ENCODE measurements around the gene ARAP3.
"Not testable (repeated sequence)": the region's sequence is repeated elsewhere in the genome, so short reads cannot be mapped to it uniquely, and the experiment has no call there.

The ARAP3 gene, protein sequence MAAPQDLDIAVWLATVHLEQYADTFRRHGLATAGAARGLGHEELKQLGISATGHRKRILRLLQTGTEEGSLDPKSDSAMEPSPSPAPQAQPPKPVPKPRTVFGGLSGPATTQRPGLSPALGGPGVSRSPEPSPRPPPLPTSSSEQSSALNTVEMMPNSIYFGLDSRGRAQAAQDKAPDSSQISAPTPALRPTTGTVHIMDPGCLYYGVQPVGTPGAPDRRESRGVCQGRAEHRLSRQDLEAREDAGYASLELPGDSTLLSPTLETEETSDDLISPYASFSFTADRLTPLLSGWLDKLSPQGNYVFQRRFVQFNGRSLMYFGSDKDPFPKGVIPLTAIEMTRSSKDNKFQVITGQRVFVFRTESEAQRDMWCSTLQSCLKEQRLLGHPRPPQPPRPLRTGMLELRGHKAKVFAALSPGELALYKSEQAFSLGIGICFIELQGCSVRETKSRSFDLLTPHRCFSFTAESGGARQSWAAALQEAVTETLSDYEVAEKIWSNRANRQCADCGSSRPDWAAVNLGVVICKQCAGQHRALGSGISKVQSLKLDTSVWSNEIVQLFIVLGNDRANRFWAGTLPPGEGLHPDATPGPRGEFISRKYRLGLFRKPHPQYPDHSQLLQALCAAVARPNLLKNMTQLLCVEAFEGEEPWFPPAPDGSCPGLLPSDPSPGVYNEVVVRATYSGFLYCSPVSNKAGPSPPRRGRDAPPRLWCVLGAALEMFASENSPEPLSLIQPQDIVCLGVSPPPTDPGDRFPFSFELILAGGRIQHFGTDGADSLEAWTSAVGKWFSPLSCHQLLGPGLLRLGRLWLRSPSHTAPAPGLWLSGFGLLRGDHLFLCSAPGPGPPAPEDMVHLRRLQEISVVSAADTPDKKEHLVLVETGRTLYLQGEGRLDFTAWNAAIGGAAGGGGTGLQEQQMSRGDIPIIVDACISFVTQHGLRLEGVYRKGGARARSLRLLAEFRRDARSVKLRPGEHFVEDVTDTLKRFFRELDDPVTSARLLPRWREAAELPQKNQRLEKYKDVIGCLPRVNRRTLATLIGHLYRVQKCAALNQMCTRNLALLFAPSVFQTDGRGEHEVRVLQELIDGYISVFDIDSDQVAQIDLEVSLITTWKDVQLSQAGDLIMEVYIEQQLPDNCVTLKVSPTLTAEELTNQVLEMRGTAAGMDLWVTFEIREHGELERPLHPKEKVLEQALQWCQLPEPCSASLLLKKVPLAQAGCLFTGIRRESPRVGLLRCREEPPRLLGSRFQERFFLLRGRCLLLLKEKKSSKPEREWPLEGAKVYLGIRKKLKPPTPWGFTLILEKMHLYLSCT (N-terminal part only)

DNA sequence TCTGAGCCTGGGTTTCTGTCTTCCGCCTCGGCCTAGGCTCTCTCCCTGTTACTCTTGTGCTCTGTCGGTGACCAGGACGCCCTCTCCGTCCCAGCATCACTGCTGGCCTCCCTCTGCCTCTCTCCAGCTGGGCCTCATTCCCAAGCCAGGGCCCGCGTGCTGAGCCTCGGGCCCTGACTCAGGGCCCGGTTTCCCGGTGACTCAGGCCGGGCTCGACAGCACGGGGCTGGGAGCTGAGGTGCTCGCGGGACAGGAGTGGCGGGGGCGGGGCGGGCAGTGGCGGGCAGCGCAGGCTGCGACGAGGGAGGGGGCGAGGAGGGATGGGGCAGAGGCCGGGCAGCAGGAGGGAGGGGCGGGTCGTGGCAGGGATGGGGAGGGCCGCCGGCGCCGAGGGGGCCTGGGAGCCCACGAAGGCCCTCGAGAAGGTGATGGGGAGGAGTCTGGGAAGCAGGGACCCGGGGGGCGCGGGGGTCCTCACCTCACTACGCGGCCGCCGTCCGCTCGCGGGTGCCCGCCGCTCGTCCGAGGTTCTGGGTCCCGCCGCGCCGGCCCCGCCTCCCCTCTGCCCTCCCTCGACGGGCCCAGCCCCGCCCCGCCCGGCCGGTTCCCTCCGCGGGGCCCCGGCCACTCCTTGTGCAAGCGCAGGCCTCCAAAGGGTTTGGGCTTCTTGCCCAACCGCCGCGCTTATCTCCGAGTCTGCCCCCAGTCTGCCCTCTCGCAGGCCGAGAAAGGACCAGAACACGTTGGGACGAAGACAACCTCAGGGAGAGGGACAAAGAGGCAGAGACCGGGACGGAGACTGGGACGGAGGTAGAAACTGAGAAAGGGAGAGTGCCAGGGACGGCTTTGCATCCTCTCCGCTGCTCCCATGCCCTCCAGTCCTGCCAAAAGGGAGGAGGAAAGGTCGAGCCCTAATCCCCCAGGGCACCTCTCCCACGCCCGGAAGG lies at the start of gene ARAP3:
Gene ARAP3, minus strand, starts transcription at position 536 of the 947 bp plus-strand sequence. CDS start 1,744 bp downstream, outside the sequence.
- peak; percentile 91 for DNase-seq

DNA sequence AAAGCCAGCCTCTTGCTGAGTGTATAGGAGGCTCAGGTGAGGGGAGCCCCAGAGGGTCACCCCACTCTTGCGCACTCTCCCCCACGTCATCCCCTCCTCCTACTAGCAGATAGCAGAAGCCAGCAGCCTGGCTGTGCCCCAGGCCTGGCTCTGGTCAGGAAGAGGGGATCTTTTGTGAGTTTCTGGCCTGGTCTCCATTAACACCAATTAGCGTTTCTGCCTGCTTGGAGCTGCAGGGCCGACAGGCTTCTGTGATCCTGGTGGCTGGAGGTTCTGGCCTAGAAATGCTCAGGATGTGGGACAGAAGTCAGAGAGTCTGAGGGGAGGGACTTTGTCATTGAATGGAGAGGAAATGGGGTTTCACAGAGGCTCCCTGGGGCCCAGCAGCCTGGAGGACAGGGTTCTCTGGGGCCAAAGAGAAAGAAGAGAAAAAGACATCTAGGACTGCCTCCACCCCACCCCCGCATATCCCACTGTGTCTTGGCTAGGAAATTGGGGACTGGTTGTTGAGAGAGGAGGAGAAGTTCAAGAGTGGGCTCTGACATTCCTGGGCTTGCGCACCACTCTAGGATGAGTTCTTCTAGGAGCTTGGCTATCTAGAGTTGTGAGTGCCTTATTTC lies 47.5 kb upstream of the ARAP3 start:
- no peak for DNase-seq

DNA sequence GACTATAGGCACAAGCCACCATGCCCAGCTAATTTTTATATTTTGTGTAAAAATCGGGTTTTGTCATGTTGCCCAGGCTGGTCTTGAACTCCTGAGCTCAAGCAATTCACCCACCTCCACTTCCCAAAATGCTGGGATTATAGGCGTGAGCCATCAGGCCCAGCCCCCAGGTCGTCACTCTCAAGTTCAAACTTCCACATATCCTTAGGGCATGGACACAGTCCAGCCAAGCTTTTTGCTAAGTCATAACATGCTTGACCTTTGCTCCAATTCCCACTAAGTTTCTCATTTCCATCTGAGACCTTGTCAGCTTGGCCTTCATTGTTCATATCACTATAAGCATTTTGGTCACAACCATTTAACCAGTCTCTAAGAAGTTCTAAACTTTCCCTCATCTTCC lies 43.9 kb upstream of the ARAP3 start:
- no peak for DNase-seq

GRCh38 chr5:141725174-141725573 lies 43.1 kb upstream of the ARAP3 start:
- DNase-seq = not testable (repeated sequence)

- DNase-seq = no peak
Measured at GRCh38 chr5:141722266-141722665, 40.2 kb upstream of the ARAP3 start.

GRCh38 chr5:141717043-141717442 lies 35.0 kb upstream of the ARAP3 start:
- no peak for DNase-seq

DNA sequence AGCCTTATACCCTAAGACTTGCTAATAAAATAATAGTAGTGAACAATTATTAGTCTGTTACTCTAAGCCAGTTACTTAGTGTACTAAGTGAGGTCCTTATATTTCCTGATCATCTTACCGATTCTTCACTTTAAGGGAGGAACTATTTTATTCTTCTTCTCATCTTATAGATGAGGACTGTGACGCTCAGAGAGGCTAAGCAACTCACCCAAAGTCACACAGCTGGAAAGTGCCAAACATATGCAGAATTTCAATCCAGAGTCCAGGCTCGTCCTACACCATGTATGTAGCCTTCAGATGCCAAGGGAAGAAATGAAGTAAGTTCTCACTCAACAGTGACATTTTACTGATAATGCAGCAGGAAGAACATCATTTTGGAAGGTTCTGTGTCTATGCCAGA lies 34.4 kb upstream of the ARAP3 start:
- DNase-seq = no peak

- no peak for DNase-seq
Measured at GRCh38 chr5:141716009-141716408, 34.0 kb upstream of the ARAP3 start.

GRCh38 chr5:141715346-141715905 lies 33.4 kb upstream of the ARAP3 start:
- no peak for DNase-seq

DNA sequence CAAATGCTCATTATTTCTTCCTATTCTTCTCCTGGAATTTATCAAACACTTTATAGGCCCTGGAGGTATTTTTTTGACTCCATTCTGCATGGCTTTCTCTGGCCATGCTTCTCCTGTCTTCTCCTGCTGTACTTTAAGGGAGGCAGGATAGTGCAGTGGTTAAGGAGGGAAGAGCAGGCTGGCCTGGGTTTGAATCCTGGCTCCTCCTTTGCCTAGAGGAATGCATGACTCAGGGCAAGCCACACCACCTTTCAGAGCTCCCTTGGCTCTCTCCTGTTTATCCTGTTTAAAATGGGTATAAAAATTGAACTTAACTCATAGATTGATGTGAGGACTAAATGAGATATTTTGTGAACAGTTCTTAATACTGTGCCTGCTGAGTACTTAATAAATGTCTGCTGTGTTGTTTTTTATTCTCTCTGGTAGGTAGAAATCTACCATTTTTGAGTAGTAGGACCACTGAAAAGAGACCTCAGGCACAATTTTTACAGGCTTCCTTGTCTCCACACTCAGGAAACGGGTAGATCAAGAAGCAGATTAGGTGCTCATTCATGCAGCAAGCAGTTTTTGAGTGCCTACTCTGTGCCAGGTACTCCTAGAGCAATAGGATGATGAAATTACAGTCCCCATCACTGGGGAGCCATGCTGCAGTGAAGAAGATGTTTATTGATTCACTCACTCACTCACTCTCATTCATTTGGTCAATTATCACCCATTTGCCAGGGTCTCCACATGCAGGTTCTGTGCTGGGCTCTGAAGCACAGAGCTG lies 32.7 kb upstream of the ARAP3 start:
- DNase-seq = no peak

DNA sequence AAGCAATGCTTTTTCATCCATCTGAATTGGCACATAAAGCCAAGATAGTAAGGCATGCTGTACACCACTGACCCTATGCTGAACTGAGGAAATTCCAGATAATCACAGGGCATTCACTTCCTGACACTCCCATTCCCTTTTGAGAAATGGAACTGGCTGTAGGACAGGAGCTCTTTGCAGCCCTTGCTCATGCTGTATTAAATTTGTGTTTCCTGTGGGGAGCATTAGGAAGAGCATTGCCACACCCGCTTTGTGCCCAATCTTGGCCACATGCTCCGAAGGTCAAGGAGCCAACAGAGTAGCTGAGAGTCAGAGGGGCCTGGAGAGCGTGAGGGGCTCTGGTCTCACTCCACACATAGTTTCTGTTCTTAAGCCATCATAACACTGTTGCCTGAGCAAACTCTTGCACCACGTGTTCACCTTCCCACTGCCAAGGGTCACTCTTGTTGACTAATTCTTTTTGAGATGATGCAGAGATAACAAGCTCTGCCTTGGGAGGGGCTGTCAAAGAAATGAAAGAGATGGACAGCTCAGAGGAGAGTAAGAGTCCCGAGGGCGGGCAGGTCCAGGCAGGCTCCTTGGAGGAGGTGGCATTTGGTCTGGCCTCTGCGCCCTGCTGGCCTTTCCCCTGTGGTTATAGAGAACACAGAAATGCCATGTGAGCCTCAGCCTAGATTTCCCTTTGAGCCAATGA lies 31.7 kb upstream of the ARAP3 start:
- no peak for DNase-seq

- no peak for DNase-seq
Measured at GRCh38 chr5:141711687-141712086, 29.7 kb upstream of the ARAP3 start.

DNA sequence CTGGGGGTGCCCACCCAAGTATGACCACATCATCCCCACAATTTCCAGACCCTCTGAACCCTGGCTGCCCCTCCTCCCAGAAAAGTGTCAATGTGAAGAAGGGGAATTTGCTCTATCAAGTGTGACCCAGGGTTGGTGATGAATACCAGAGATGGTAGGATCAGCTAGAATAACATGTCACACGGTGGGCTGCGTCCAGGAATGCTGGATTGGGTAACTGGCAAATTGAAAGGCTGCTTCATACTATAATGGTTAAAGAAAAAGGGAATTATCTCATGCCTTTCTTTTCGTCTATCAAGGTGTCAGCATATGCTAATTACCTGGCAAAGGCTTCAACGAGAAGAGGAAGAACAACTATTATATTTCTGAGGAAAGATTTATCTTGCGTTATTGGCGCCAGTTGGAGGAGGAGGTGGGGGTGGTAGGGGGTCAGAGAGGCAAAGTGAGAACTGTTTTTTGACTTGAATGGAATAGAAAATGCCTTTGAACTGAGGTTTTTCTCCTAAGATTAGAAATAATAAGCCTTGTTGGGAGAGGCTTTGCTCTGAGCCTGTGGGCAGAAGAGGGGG lies 27.8 kb upstream of the ARAP3 start:
- no peak for DNase-seq

- DNase-seq = no peak
Measured at GRCh38 chr5:141708016-141708415, 26.0 kb upstream of the ARAP3 start.

GRCh38 chr5:141707510-141707909 lies 25.5 kb upstream of the ARAP3 start:
- no peak for DNase-seq

DNA sequence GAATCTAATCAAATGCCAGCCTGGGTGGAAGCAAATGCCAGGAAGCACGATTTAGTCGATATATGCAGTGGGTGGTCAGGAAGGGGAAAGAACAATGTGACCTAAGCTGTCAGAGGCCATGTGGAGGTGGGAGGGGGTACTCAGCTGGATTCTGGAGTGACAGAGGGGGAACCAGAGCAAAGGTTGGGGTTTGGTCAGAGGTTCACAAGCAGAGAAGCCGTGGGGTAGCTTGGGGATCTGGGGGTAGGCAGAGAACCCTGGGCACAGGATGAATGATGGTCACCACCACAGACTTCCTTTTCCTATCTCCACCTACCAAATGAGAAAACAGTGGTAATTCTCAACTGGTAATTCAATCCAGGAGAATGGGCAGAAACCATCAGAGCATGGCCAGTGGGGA lies 24.1 kb upstream of the ARAP3 start:
- no peak for DNase-seq

GRCh38 chr5:141705469-141705868 lies 23.4 kb upstream of the ARAP3 start:
- no peak for DNase-seq

GRCh38 chr5:141704782-141705297 lies 22.8 kb upstream of the ARAP3 start:
- no peak for DNase-seq

GRCh38 chr5:141703133-141703561 lies 21.1 kb upstream of the ARAP3 start:
- DNase-seq = no peak
